SK-N-SH treated with all-trans-retinoic acid at 6 μM for 48 hours (cell line): ENCODE data around the gene TTC5.
"Not testable (repeated sequence)": the region's sequence is repeated elsewhere in the genome, so short reads cannot be mapped to it uniquely, and the experiment has no call there.

Experiments
- ARNTL ChIP-seq: fragments of 450-650 bp; formaldehyde crosslinking; IDR thresholded peaks from 2 replicates; pipeline ENCODE4 v1.5.0; 2020; ENCODE audit warnings: low read depth, mild to moderate bottlenecking, moderate library complexity, borderline replicate concordance
- BACH2 ChIP-seq: fragments of 250-450 bp; sonication (Bioruptor Pico); IDR thresholded peaks from 2 replicates; pipeline ENCODE4 v1.9.0; 2021; ENCODE audit warnings: mild to moderate bottlenecking, borderline replicate concordance
- CSDC2 ChIP-seq: fragments of 250-450 bp; sonication (Bioruptor Pico); IDR thresholded peaks from 2 replicates; pipeline ENCODE4 v1.5.0; 2020; ENCODE audit warnings: mild to moderate bottlenecking, moderate library complexity
- ISL1 ChIP-seq: fragments of 250-450 bp; sonication (Bioruptor Pico); IDR thresholded peaks from 2 replicates; pipeline ENCODE4 v2.1.2; 2022; ENCODE audit warnings: mild to moderate bottlenecking, moderate library complexity
- OSR1 ChIP-seq: fragments of 250-450 bp; sonication (Bioruptor Pico); IDR thresholded peaks from 2 replicates; pipeline ENCODE4 v1.8.0; 2022; ENCODE audit warnings: moderate library complexity, mild to moderate bottlenecking, inconsistent platforms
- SNAI2 ChIP-seq: fragments of 250-450 bp; sonication (Bioruptor Pico); IDR thresholded peaks from 2 replicates; pipeline ENCODE4 v1.5.0; 2020; ENCODE audit warnings: mild to moderate bottlenecking, moderate library complexity
- TCF4 ChIP-seq: fragments of 250-450 bp; sonication (Bioruptor Pico); IDR thresholded peaks from 2 replicates; pipeline ENCODE4 v1.8.0; 2021; ENCODE audit warnings: mild to moderate bottlenecking, moderate library complexity, borderline replicate concordance
- ZC3H10 ChIP-seq: fragments of 250-450 bp; sonication (Bioruptor Pico); IDR thresholded peaks from 2 replicates; pipeline ENCODE4 v1.5.1; 2021; ENCODE audit warnings: mild to moderate bottlenecking, moderate library complexity
- ZFP3 ChIP-seq: fragments of 250-450 bp; sonication (Bioruptor Pico); IDR thresholded peaks from 2 replicates; pipeline ENCODE4 v1.5.0; 2020; ENCODE audit warnings: mild to moderate bottlenecking, moderate library complexity
- ZNF565 ChIP-seq: fragments of 450-650 bp; formaldehyde crosslinking; conservative IDR thresholded peaks from 2 replicates; pipeline ENCODE4 v1.5.0; 2020; ENCODE audit warnings: low read depth, mild to moderate bottlenecking, moderate library complexity
- ZNF70 ChIP-seq: fragments of 450-650 bp; formaldehyde crosslinking; IDR thresholded peaks from 2 replicates; pipeline ENCODE4 v1.5.0; 2020; ENCODE audit warnings: mild to moderate bottlenecking, moderate library complexity
- TF ChIP-seq, protein P1 (sequence below): fragments of 250-450 bp; sonication (Bioruptor Pico); IDR thresholded peaks from 2 replicates; pipeline ENCODE4 v1.8.0; 2020; ENCODE audit warnings: mild to moderate bottlenecking, moderate library complexity, borderline replicate concordance
- TF ChIP-seq, protein P2 (sequence below): fragments of 250-450 bp; sonication (Bioruptor Pico); IDR thresholded peaks from 2 replicates; pipeline ENCODE4 v1.5.1; 2020; ENCODE audit warnings: low read depth, mild to moderate bottlenecking, moderate library complexity

DNA sequence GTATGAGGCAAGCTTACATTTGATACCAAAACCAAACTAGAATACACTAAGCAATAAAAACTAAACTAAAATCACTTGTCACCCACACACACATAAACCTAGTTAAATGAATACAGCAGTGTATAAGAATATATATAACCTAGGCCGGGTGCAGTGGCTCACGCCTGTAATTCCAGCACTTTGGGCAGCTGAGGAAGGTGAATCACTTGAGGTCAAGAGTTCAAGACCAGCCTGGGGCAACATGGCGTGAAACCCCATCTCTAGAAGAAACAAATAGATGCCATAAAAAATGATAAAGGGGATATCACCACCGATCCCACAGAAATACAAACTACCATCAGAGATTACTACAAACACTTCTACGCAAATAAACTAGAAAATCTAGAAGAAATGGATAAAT, 41.4 kb downstream of the TTC5 start:
- TF ChIP-seq ZNF70, ZFP3, CSDC2, ZC3H10, SNAI2, ZNF565, ISL1, TCF4, ARNTL, BACH2, OSR1 (CRISPR knock-in tag): not testable (repeated sequence)
- TF ChIP-seq, protein P1, sequence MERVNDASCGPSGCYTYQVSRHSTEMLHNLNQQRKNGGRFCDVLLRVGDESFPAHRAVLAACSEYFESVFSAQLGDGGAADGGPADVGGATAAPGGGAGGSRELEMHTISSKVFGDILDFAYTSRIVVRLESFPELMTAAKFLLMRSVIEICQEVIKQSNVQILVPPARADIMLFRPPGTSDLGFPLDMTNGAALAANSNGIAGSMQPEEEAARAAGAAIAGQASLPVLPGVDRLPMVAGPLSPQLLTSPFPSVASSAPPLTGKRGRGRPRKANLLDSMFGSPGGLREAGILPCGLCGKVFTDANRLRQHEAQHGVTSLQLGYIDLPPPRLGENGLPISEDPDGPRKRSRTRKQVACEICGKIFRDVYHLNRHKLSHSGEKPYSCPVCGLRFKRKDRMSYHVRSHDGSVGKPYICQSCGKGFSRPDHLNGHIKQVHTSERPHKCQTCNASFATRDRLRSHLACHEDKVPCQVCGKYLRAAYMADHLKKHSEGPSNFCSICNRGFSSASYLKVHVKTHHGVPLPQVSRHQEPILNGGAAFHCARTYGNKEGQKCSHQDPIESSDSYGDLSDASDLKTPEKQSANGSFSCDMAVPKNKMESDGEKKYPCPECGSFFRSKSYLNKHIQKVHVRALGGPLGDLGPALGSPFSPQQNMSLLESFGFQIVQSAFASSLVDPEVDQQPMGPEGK (CRISPR knock-in tag): not testable (repeated sequence)
- TF ChIP-seq, protein P2, sequence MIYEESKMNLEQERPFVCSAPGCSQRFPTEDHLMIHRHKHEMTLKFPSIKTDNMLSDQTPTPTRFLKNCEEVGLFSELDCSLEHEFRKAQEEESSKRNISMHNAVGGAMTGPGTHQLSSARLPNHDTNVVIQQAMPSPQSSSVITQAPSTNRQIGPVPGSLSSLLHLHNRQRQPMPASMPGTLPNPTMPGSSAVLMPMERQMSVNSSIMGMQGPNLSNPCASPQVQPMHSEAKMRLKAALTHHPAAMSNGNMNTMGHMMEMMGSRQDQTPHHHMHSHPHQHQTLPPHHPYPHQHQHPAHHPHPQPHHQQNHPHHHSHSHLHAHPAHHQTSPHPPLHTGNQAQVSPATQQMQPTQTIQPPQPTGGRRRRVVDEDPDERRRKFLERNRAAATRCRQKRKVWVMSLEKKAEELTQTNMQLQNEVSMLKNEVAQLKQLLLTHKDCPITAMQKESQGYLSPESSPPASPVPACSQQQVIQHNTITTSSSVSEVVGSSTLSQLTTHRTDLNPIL (CRISPR knock-in tag): not testable (repeated sequence)
